ENCODE measurements around the gene PDE11A.

PDE11A gene

GRCh38 chr2:177724398-177725287 is 347.9 kb downstream of the PDE11A start:
- FAIRE-seq: peak; percentile 93
- DNase-seq (ENCODE audit: insufficient read length): peak; percentile 12
- TF ChIP-seq POLR2A (IDR thresholded peaks at IDR 0.05; ENCODE audit: low read depth, low read length) (no peak), POLR2AphosphoS5 (IDR thresholded peaks at IDR 0.05; ENCODE audit: low read depth, low read length) (no peak), TAF1 (IDR thresholded peaks at IDR 0.05; ENCODE audit: borderline replicate concordance, low read depth, low read length) (no peak)

DNA sequence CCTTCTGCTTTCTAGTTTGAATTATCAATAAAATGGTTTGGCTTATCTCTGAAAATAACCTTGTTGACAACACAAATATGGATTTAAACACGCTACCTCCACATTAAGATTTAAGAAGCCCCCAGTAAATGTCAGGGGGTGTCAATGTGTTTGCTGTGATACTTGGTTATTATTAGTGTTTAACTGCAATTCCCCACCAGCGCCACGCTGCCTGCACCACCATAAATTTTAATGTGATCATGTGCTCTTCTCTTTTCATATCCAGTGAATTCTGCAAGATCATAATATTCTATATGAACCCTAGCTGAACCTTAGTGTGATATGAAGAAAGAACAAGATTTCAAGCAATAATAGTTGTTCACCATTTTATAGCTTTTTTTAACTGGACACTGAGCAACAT is 349.3 kb downstream of the PDE11A start:
- DNase-seq (ENCODE audit: insufficient read length): no peak
- no peak for TF ChIP-seq TAF1 (IDR thresholded peaks at IDR 0.05; ENCODE audit: borderline replicate concordance, low read depth, low read length)
- no peak for TF ChIP-seq POLR2A (IDR thresholded peaks at IDR 0.05; ENCODE audit: low read depth, low read length)
- TF ChIP-seq POLR2AphosphoS5 (IDR thresholded peaks at IDR 0.05; ENCODE audit: low read depth, low read length): no peak
- no peak for FAIRE-seq

- no peak for TF ChIP-seq POLR2A (IDR thresholded peaks at IDR 0.05; ENCODE audit: low read depth, low read length)
- TF ChIP-seq POLR2AphosphoS5 (IDR thresholded peaks at IDR 0.05; ENCODE audit: low read depth, low read length): no peak
- no peak for TF ChIP-seq TAF1 (IDR thresholded peaks at IDR 0.05; ENCODE audit: borderline replicate concordance, low read depth, low read length)
- FAIRE-seq (no peak), DNase-seq (ENCODE audit: insufficient read length) (no peak)
These were observed 350.6 kb downstream of the PDE11A start for GRCh38 chr2:177721818-177722567.

DNA sequence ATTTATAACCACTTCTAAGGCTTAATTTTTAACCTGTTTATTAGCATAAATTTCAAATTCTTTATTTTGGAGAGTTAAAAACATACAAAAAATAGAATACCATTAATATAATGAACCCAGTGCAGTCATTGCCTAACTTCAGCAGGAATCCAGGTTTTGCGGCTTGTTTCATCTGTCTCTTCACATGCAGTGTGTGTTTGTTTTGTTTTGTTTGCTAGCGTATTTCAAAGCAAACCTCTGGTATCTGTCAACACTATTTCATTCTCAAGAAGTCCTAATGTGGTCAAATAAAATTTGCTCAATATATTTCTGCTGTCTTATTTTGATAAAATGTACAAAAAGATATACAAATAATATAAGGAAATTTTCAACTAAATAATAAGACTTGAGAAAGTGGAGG is 351.5 kb downstream of the PDE11A start:
- TF ChIP-seq TAF1 (IDR thresholded peaks at IDR 0.05; ENCODE audit: borderline replicate concordance, low read depth, low read length) (no peak), POLR2A (IDR thresholded peaks at IDR 0.05; ENCODE audit: low read depth, low read length) (no peak), POLR2AphosphoS5 (IDR thresholded peaks at IDR 0.05; ENCODE audit: low read depth, low read length) (no peak)
- FAIRE-seq: no peak
- no peak for DNase-seq (ENCODE audit: insufficient read length)

DNA sequence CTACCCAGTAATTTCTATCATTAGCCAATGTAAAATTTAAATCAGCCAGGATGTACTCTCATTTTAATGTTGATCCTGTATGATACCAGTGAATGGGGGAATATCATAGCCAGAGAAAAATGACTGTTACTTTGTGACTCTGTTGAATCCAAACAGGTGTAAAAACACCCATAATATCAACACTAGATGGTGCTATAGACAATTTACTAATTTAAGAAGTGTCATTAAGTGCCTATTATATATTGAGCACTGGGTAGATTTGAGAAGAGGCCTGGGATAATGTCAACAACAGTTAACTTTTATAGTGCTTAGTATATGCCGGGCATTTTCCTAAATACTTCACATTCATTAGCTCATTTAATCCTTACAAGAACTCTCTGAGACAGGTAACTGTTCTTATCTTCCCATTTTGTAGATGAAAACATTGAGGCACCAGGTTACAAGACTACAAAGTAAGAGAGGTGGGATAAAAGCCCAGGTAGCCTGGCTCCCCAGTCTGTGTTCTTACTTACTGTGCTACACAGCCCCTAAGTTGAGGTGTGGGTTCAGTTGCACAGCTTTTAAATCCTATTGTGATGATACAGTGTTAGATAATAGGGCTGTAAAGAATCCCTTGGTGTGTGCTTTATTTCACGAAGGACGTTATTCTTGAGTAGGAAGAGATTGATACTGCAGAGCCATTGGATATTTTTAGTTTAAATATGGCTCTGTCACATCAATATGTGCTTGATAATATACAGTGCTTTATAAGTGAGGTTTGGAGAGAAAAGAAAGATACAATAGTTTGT is 354.6 kb downstream of the PDE11A start:
- FAIRE-seq (no peak), DNase-seq (ENCODE audit: insufficient read length) (no peak)

GRCh38 chr2:177716484-177716883 is 356.1 kb downstream of the PDE11A start:
- FAIRE-seq (no peak), DNase-seq (ENCODE audit: insufficient read length) (no peak)

More for the DNA sequence above, 354.6 kb downstream of the PDE11A start:
- TF ChIP-seq POLR2AphosphoS5 (IDR thresholded peaks at IDR 0.05; ENCODE audit: low read depth, low read length) (no peak), POLR2A (IDR thresholded peaks at IDR 0.05; ENCODE audit: low read depth, low read length) (no peak), TAF1 (IDR thresholded peaks at IDR 0.05; ENCODE audit: borderline replicate concordance, low read depth, low read length) (no peak)

GRCh38 chr2:177715771-177716170 is 356.8 kb downstream of the PDE11A start:
- TF ChIP-seq POLR2A (IDR thresholded peaks at IDR 0.05; ENCODE audit: low read depth, low read length) (no peak), TAF1 (IDR thresholded peaks at IDR 0.05; ENCODE audit: borderline replicate concordance, low read depth, low read length) (no peak), POLR2AphosphoS5 (IDR thresholded peaks at IDR 0.05; ENCODE audit: low read depth, low read length) (no peak)
- DNase-seq (ENCODE audit: insufficient read length): no peak
- FAIRE-seq: no peak

More at GRCh38 chr2:177716484-177716883, 356.1 kb downstream of the PDE11A start:
- no peak for TF ChIP-seq POLR2AphosphoS5 (IDR thresholded peaks at IDR 0.05; ENCODE audit: low read depth, low read length)
- TF ChIP-seq POLR2A (IDR thresholded peaks at IDR 0.05; ENCODE audit: low read depth, low read length): no peak
- no peak for TF ChIP-seq TAF1 (IDR thresholded peaks at IDR 0.05; ENCODE audit: borderline replicate concordance, low read depth, low read length)

DNA sequence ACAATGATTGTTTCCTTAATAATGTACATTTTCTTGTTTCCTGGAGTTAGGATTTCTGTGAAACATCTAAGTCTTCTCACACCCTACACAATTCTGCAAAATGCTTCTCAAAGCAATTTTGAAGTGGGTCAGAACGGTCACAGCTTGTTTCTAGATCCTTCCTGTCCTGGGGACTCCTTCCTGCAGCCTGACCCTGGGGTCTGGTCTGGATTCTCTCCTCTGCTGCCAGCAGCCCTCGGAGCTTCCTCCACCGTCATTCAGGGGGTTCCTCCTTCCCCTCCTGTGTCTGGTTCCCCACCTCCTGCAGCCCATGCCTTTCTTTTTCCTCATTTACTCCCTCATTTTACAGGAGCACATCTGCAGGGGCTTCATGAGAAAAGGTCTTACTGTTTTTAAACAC is 357.9 kb downstream of the PDE11A start:
- DNase-seq (ENCODE audit: insufficient read length): no peak
- no peak for FAIRE-seq
- TF ChIP-seq TAF1 (IDR thresholded peaks at IDR 0.05; ENCODE audit: borderline replicate concordance, low read depth, low read length): no peak
- no peak for TF ChIP-seq POLR2A (IDR thresholded peaks at IDR 0.05; ENCODE audit: low read depth, low read length)
- TF ChIP-seq POLR2AphosphoS5 (IDR thresholded peaks at IDR 0.05; ENCODE audit: low read depth, low read length): no peak

DNA sequence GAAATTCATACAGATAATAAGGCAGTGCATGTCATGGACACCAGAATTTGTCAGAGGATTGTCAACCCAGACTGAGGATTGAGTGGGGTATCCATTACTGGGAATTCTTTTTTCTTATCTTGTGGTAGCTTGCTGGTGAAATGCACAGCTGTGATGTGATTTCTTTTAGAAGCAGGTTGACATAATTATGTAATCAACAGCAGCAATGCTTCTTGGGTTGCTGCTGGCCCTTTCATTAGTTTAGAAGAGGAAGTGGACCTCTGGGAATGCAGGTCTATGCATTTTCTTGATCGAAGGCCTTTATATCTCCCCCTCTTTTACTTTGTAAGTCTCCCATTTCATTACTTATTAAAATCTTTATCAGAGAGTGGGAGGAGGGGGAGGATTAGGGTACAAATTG is 360.1 kb downstream of the PDE11A start:
- FAIRE-seq (no peak), DNase-seq (ENCODE audit: insufficient read length) (no peak)
- TF ChIP-seq POLR2A (IDR thresholded peaks at IDR 0.05; ENCODE audit: low read depth, low read length) (no peak), POLR2AphosphoS5 (IDR thresholded peaks at IDR 0.05; ENCODE audit: low read depth, low read length) (no peak), TAF1 (IDR thresholded peaks at IDR 0.05; ENCODE audit: borderline replicate concordance, low read depth, low read length) (no peak)

DNA sequence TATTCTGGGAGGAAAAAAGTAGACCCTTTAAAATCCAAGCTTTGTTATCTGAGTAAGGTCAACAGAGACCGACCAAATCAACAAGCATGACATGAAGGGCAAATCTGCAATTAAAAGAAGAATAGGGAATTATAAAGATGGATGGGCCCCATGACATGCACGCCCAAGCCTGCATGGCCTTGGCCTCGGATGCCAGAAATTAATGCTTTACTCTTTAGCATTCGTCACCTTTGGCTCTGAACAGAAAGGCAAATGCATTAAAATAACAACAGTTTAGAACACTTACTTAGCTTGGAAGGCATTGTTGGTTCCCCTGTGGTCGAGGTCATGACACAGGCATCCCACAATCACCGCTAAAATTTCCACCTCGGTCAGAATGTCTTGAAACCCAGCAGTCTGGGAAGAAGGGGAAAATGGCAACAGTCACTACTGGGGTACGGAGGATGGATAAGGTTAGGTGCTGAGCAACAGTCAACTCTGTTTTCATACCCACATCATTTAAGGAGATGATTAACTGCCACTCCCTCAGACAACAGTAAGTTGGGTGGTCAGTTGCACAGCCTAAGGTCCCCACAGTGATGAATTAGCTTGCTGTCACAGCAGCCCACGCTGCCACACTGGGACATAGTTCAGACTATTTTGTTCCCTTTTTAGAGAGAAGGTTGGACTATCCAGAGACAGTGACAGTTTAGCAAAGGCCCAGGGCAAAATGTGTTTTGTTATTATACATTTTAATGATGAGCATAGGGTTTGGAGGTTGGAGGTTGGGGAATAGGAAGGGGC is 360.9 kb downstream of the PDE11A start:
- FAIRE-seq (no peak), DNase-seq (ENCODE audit: insufficient read length) (no peak)
- TF ChIP-seq POLR2AphosphoS5 (IDR thresholded peaks at IDR 0.05; ENCODE audit: low read depth, low read length) (no peak), POLR2A (IDR thresholded peaks at IDR 0.05; ENCODE audit: low read depth, low read length) (no peak), TAF1 (IDR thresholded peaks at IDR 0.05; ENCODE audit: borderline replicate concordance, low read depth, low read length) (no peak)

Measured in GM12892 (cell line).